Liver (tissue), 9 donors: ENCODE data around the gene RPL23. TPM values are rescaled to one million over a fixed set of nuclear protein-coding genes. Genes with fewer than 3 reads are reported as not detected.

Source experiments
- DNase-seq: peaks from one replicate; pipeline ENCODE4 v3.0.0-alpha.2; 2017; ENCODE audit warnings: low spot score
- H3K27ac ChIP-seq, 2 donors: one replicate each; pipeline ENCODE4 v1.7.0; 2013; ENCODE audit warnings: inconsistent platforms in 2 of 2, low read length in 2 of 2, control low read depth in 1 of 2, low read depth in 1 of 2, mild to moderate bottlenecking in 1 of 2
- H3K27me3 ChIP-seq, 4 donors: one replicate each; pipeline versions ENCODE4 v1.6.1 to v1.7.0; 2013; ENCODE audit warnings: low read length in 3 of 4, inconsistent platforms in 1 of 4, mild to moderate bottlenecking in 1 of 4, moderate library complexity in 1 of 4; ENCODE audit not compliant: control insufficient read depth in 4 of 4, insufficient read depth in 4 of 4
- H3K36me3 ChIP-seq, 4 donors: one replicate each; pipeline versions ENCODE4 v1.6.1 to v1.7.0; 2013; ENCODE audit warnings: low read length in 3 of 4, mild to moderate bottlenecking in 3 of 4, low read depth in 1 of 4, moderate library complexity in 1 of 4; ENCODE audit not compliant: control insufficient read depth in 4 of 4, insufficient read depth in 3 of 4
- H3K4me1 ChIP-seq, 4 donors: one replicate each; pipeline versions ENCODE4 v1.6.1 to v1.7.0; 2013; ENCODE audit warnings: low read length in 3 of 4, mild to moderate bottlenecking in 3 of 4, moderate library complexity in 1 of 4; ENCODE audit not compliant: control insufficient read depth in 4 of 4, insufficient read depth in 4 of 4
- H3K4me3 ChIP-seq, 3 donors: one replicate each; pipeline versions ENCODE4 v1.6.1 to v1.7.0; 2013; ENCODE audit warnings: low read length in 3 of 3, control low read depth in 1 of 3, low read depth in 1 of 3, mild to moderate bottlenecking in 1 of 3
- H3K9ac ChIP-seq, 2 donors: one replicate each; pipeline ENCODE4 v1.7.0; 2013; ENCODE audit warnings: low read length in 2 of 2, mild to moderate bottlenecking in 2 of 2, moderate library complexity in 2 of 2, control low read depth in 1 of 2, low read depth in 1 of 2
- H3K9me3 ChIP-seq, 4 donors: one replicate each; pipeline versions ENCODE4 v1.6.1 to v1.7.0; 2013; ENCODE audit warnings: low read length in 3 of 4; ENCODE audit not compliant: control insufficient read depth in 4 of 4
- EGR1 ChIP-seq, 2 donors: IDR thresholded peaks; 2 replicates each; pipeline ENCODE4 v1.6.1; 2016 to 2018; ENCODE audit warnings: antibody characterized with exemption in 2 of 2, low read depth in 2 of 2
- FOXA1 ChIP-seq: IDR thresholded peaks from 2 replicates; pipeline ENCODE4 v1.6.1; 2016; ENCODE audit warnings: antibody characterized with exemption
- GABPA ChIP-seq, 2 donors: IDR thresholded peaks in 1 of 2; conservative IDR thresholded peaks in 1 of 2; 2 replicates each; pipeline ENCODE4 v1.6.1; 2016; ENCODE audit warnings: antibody characterized with exemption in 2 of 2, mild to moderate bottlenecking in 1 of 2, moderate library complexity in 1 of 2
- HNF4A ChIP-seq, 2 donors: conservative IDR thresholded peaks; 2 replicates each; pipeline ENCODE4 v1.6.1; 2016; ENCODE audit warnings: antibody characterized with exemption in 2 of 2, mild to moderate bottlenecking in 2 of 2
- HNF4G ChIP-seq: IDR thresholded peaks from 2 replicates; pipeline ENCODE4 v1.6.1; 2016; ENCODE audit warnings: antibody characterized with exemption
- JUND ChIP-seq, 2 donors: IDR thresholded peaks; 2 replicates each; pipeline ENCODE4 v1.6.1; 2016; ENCODE audit warnings: antibody characterized with exemption in 2 of 2
- NR2F2 ChIP-seq: IDR thresholded peaks from 2 replicates; pipeline ENCODE4 v1.6.1; 2016; ENCODE audit warnings: antibody characterized with exemption
- RAD21 ChIP-seq, 2 donors: IDR thresholded peaks; 2 replicates each; pipeline ENCODE4 v1.6.1; 2016; ENCODE audit warnings: antibody characterized with exemption in 2 of 2, mild to moderate bottlenecking in 2 of 2
- RXRA ChIP-seq, 2 donors: IDR thresholded peaks; 2 replicates each; pipeline ENCODE4 v1.6.1; 2017 to 2018; ENCODE audit warnings: antibody characterized with exemption in 2 of 2, mild to moderate bottlenecking in 1 of 2
- SP1 ChIP-seq: IDR thresholded peaks from 2 replicates; pipeline ENCODE4 v1.6.1; 2018; ENCODE audit warnings: antibody characterized with exemption, mild to moderate bottlenecking
- TAF1 ChIP-seq: conservative IDR thresholded peaks from 2 replicates; pipeline ENCODE4 v1.6.1; 2016; ENCODE audit warnings: antibody characterized with exemption, mild to moderate bottlenecking
- YY1 ChIP-seq: IDR thresholded peaks from 2 replicates; pipeline ENCODE4 v1.6.1; 2016; ENCODE audit warnings: antibody characterized with exemption, mild to moderate bottlenecking
- WGBS: extraction: QIAGEN DNeasy Blood & Tissue Kit; methylation state at CpG from one replicate; pipeline ENCODE4 v1.1.7; 2013; 5-methylcytosine and 5-hydroxymethylcytosine counted together
- polyA plus RNA-seq, 2 donors: library from polyadenylated mRNA; stranded (reverse) in 1 of 2; unstranded in 1 of 2; fragments of 200-250 nt in 1 of 2; fragments of >200 nt in 1 of 2; fragmentation: Nextera tagmentation in 1 of 2; extraction: Ambion mirVana in 1 of 2; gene quantifications; one replicate each; pipeline versions ENCODE4 v1.2.1 to v1.2.3, GENCODE V29; 2013 to 2015
- total RNA-seq, 2 donors: library from RNA; depleted of rRNA; stranded (reverse); fragments of >200 nt; gene quantifications; one replicate each; pipeline ENCODE4 v1.2.3, GENCODE V29; 2014
- TF ChIP-seq, protein P1 (sequence below): IDR thresholded peaks from 2 replicates; pipeline ENCODE4 v1.6.1; 2016; ENCODE audit warnings: antibody characterized with exemption
- TF ChIP-seq, protein P2 (sequence below): fragments of 150-350 bp; IDR thresholded peaks from 2 replicates; pipeline ENCODE4 v1.5.1; 2017; ENCODE audit warnings: improper control_type of control experiment, low read depth, low read length; ENCODE audit not compliant: missing input control
- TF ChIP-seq, protein P3 (sequence below): IDR thresholded peaks from 2 replicates; pipeline ENCODE4 v1.6.1; 2016; ENCODE audit warnings: antibody characterized with exemption, mild to moderate bottlenecking
- TF ChIP-seq, protein P4 (sequence below): IDR thresholded peaks from 2 replicates; pipeline ENCODE4 v1.6.1; 2016; ENCODE audit warnings: antibody characterized with exemption
- donor health status: healthy.
- donor health status: healthy.
- donor health status: healthy.
- donor health status: healthy.
- donor health status: healthy.

RPL23 gene
- total and polyA plus RNA-seq, 4 donors = 284 to 797 (median 646) TPM

DNA sequence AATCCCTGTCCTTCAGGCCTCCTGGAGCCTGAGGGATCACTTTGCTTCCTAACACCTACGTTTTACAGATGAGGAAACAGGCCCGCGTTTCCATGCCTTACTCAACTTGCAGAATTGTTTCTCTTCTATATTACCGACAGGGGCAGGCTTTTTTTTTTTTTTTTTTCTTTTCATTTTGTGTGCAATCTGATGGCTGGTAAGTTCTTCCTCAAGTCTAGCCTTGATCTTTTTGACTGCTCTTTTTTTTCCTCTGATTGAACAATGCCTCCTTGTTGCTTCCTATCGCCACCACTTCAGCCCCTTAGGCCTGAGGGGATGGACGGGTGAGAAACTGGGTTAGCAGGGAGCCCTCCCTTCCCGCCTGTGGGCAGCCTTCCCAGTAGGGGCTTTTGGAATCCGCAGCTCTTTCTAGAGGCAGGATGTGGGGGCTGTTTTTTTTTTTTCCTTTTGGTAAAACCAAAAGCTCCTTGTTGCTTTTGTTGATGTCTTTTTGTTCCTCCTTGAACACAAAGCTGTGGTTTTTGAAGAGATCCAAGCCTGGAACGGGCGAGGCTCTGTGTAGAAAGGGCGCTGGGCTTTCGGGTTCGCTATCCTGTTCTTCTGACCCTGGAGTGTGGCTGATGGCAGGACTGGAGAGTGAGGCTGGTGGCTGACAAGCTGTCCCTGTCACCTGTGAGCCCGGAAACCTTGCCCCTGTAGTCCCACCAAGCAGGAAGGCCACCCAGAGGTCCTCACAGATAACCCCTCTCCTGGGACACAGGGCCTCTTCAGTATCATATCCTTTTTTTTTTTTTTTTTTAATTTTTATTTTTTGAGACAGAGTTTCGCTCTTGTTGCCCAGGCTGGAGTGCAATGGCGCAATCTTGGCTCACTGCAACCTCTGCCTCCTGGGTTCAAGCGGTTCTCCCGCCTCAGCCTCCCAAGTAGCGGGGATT is 30.3 kb upstream of the RPL23 start:
- 67% methylated on average over 19 of the region's 19 CpGs for WGBS
- Histone ChIP-seq H3K4me3 (no peak overlapping the region), H3K4me1 (peaks cover 43 to 76% (median 56%) of the 10 kb centered on the region in 4 donors), H3K36me3 (peaks cover 1 to 14% (median 8%) of the 10 kb centered on the region in 4 donors), H3K9me3 (no peaks in the 10 kb centered on the region), H3K9ac (no peak overlapping the region), H3K27ac (no peak overlapping the region), H3K27me3 (no peaks in the 10 kb centered on the region)
- TF ChIP-seq, protein P1, sequence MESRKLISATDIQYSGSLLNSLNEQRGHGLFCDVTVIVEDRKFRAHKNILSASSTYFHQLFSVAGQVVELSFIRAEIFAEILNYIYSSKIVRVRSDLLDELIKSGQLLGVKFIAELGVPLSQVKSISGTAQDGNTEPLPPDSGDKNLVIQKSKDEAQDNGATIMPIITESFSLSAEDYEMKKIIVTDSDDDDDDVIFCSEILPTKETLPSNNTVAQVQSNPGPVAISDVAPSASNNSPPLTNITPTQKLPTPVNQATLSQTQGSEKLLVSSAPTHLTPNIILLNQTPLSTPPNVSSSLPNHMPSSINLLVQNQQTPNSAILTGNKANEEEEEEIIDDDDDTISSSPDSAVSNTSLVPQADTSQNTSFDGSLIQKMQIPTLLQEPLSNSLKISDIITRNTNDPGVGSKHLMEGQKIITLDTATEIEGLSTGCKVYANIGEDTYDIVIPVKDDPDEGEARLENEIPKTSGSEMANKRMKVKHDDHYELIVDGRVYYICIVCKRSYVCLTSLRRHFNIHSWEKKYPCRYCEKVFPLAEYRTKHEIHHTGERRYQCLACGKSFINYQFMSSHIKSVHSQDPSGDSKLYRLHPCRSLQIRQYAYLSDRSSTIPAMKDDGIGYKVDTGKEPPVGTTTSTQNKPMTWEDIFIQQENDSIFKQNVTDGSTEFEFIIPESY = no peak
- TF ChIP-seq NR2F2 = peak; percentile 71
- peak in 1 of 2 donors; percentile 26 for TF ChIP-seq HNF4A (conservative IDR thresholded peaks at IDR 0.05)
- no peak for DNase-seq

DNA sequence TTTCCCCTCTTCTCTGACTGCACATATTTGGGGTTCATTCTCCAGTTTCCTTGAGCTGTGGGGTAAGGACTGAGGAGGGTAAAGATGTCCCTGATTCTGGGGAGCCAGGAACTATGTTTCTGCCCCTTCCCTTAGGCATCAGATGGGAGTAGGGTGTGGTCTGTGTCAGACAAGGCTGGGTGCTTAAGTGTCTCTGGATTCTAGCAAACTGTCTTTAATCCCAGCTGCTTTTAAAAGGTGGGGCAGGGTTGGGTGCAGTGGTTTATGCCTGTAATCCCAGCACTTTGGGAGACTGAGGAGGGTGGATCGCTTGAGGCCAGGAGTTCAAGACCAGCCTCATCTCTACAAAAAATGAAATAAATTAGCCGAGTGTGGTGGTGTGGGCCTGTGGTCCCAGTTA is 29.3 kb upstream of the RPL23 start:
- no peak for DNase-seq
- Histone ChIP-seq H3K9me3 (no peaks in the 10 kb centered on the region), H3K27ac (no peak overlapping the region), H3K4me1 (peaks cover 41 to 74% (median 54%) of the 10 kb centered on the region in 4 donors), H3K36me3 (peaks cover 7 to 17% (median 12%) of the 10 kb centered on the region in 4 donors), H3K4me3 (no peak overlapping the region), H3K27me3 (no peaks in the 10 kb centered on the region), H3K9ac (no peak overlapping the region)
- TF ChIP-seq, protein P2, sequence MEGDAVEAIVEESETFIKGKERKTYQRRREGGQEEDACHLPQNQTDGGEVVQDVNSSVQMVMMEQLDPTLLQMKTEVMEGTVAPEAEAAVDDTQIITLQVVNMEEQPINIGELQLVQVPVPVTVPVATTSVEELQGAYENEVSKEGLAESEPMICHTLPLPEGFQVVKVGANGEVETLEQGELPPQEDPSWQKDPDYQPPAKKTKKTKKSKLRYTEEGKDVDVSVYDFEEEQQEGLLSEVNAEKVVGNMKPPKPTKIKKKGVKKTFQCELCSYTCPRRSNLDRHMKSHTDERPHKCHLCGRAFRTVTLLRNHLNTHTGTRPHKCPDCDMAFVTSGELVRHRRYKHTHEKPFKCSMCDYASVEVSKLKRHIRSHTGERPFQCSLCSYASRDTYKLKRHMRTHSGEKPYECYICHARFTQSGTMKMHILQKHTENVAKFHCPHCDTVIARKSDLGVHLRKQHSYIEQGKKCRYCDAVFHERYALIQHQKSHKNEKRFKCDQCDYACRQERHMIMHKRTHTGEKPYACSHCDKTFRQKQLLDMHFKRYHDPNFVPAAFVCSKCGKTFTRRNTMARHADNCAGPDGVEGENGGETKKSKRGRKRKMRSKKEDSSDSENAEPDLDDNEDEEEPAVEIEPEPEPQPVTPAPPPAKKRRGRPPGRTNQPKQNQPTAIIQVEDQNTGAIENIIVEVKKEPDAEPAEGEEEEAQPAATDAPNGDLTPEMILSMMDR = no peak
- TF ChIP-seq FOXA1 (no peak), SP1 (no peak), JUND (IDR thresholded peaks at IDR 0.05) (no peak), NR2F2 (no peak), RAD21 (IDR thresholded peaks at IDR 0.05) (no peak), HNF4A (conservative IDR thresholded peaks at IDR 0.05) (no peak), YY1 (no peak), RXRA (IDR thresholded peaks at IDR 0.05) (no peak), EGR1 (IDR thresholded peaks at IDR 0.05; ENCODE audit: low read depth in 2 of 2) (no peak), HNF4G (no peak), TAF1 (no peak), GABPA (IDR thresholded peaks at IDR 0.05 in 1 of 2, conservative IDR thresholded peaks at IDR 0.05 in 1 of 2) (no peak)
- TF ChIP-seq, protein P3, sequence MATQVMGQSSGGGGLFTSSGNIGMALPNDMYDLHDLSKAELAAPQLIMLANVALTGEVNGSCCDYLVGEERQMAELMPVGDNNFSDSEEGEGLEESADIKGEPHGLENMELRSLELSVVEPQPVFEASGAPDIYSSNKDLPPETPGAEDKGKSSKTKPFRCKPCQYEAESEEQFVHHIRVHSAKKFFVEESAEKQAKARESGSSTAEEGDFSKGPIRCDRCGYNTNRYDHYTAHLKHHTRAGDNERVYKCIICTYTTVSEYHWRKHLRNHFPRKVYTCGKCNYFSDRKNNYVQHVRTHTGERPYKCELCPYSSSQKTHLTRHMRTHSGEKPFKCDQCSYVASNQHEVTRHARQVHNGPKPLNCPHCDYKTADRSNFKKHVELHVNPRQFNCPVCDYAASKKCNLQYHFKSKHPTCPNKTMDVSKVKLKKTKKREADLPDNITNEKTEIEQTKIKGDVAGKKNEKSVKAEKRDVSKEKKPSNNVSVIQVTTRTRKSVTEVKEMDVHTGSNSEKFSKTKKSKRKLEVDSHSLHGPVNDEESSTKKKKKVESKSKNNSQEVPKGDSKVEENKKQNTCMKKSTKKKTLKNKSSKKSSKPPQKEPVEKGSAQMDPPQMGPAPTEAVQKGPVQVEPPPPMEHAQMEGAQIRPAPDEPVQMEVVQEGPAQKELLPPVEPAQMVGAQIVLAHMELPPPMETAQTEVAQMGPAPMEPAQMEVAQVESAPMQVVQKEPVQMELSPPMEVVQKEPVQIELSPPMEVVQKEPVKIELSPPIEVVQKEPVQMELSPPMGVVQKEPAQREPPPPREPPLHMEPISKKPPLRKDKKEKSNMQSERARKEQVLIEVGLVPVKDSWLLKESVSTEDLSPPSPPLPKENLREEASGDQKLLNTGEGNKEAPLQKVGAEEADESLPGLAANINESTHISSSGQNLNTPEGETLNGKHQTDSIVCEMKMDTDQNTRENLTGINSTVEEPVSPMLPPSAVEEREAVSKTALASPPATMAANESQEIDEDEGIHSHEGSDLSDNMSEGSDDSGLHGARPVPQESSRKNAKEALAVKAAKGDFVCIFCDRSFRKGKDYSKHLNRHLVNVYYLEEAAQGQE = no peak
- TF ChIP-seq, protein P4, sequence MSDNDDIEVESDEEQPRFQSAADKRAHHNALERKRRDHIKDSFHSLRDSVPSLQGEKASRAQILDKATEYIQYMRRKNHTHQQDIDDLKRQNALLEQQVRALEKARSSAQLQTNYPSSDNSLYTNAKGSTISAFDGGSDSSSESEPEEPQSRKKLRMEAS = no peak
- 82% methylated on average over 2 of the region's 2 CpGs for WGBS
